Measurements from ENCODE around the gene BOD1. TPM values are rescaled to one million over a fixed set of nuclear protein-coding genes. Genes with fewer than 3 reads are reported as not detected.

Gene BOD1
- total RNA-seq, 1 donor from 2014 or later: 106 TPM

DNA sequence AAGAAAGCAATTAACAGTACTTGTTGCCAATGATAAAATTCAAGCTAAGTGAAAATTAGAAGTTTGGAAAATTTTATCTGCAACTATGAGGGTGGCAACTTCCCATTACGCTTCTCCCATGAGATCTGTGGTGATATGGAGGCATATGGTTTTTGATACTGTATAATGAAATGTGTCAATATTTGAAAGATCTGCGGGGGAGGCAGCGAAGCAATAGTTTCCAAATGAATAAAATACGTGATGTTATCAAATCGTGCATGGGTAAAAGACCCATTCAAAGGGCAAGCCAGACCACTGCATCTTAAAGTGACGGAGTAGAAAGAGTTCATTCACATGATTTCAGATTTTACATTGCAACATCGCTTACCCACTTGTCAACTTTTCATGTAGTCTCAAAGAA, 20.9 kb upstream of the BOD1 start:
- TF ChIP-seq CTCF (IDR thresholded peaks at IDR 0.05; ENCODE audit: insufficient read depth, low read length, severe bottlenecking): no peak
- H3K4me3 ChIP-seq (ENCODE audit: low read depth, low read length): no peak overlapping the region
- H3K27me3 ChIP-seq (ENCODE audit: control insufficient read depth, insufficient read depth, low read length): no peaks in the 10 kb centered on the region
- H3K36me3 ChIP-seq (ENCODE audit: control insufficient read depth, insufficient read depth, low read length): no peaks in the 10 kb centered on the region
- DNase-seq (ENCODE audit: low read depth) (no peak), FAIRE-seq (no peak)

GRCh38 chr5:173634465-173634983, 18.1 kb upstream of the BOD1 start:
- TF ChIP-seq CTCF (IDR thresholded peaks at IDR 0.05; ENCODE audit: insufficient read depth, low read length, severe bottlenecking): no peak
- Histone ChIP-seq H3K36me3 (ENCODE audit: control insufficient read depth, insufficient read depth, low read length) (no peaks in the 10 kb centered on the region), H3K27me3 (ENCODE audit: control insufficient read depth, insufficient read depth, low read length) (no peaks in the 10 kb centered on the region), H3K4me3 (ENCODE audit: low read depth, low read length) (no peak overlapping the region)
- DNase-seq (ENCODE audit: low read depth) (peak; percentile 43), FAIRE-seq (no peak)

GRCh38 chr5:173633304-173633703, 16.9 kb upstream of the BOD1 start:
- Histone ChIP-seq H3K27me3 (ENCODE audit: control insufficient read depth, insufficient read depth, low read length) (no peaks in the 10 kb centered on the region), H3K4me3 (ENCODE audit: low read depth, low read length) (no peak overlapping the region), H3K36me3 (ENCODE audit: control insufficient read depth, insufficient read depth, low read length) (no peaks in the 10 kb centered on the region)
- TF ChIP-seq CTCF (IDR thresholded peaks at IDR 0.05; ENCODE audit: insufficient read depth, low read length, severe bottlenecking): no peak
- FAIRE-seq (peak; percentile 47), DNase-seq (ENCODE audit: low read depth) (peak; percentile 73)

DNA sequence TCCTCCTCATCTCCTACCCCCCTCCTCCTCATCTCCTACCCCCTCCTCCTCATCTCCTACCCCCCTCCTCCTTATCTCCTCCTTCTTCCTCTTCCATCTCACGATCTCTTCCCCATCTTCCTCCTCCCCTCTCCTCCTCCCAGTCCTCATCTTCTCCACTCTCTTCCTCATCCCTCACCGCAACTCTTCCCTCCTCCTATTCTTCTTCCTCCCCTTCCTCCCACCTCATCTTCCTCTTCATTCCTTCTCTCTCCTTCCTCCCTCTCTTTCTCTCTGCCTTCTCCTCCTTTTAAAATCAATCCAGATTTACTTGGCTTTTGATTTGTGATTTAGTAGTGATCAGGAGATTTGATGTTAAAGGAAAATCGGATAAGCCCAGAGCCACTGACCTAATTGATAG, 15.0 kb upstream of the BOD1 start:
- Histone ChIP-seq H3K4me3 (ENCODE audit: low read depth, low read length) (no peak overlapping the region), H3K27me3 (ENCODE audit: control insufficient read depth, insufficient read depth, low read length) (no peaks in the 10 kb centered on the region), H3K36me3 (ENCODE audit: control insufficient read depth, insufficient read depth, low read length) (no peaks in the 10 kb centered on the region)
- FAIRE-seq (no peak), DNase-seq (ENCODE audit: low read depth) (no peak)
- no peak for TF ChIP-seq CTCF (IDR thresholded peaks at IDR 0.05; ENCODE audit: insufficient read depth, low read length, severe bottlenecking)

DNA sequence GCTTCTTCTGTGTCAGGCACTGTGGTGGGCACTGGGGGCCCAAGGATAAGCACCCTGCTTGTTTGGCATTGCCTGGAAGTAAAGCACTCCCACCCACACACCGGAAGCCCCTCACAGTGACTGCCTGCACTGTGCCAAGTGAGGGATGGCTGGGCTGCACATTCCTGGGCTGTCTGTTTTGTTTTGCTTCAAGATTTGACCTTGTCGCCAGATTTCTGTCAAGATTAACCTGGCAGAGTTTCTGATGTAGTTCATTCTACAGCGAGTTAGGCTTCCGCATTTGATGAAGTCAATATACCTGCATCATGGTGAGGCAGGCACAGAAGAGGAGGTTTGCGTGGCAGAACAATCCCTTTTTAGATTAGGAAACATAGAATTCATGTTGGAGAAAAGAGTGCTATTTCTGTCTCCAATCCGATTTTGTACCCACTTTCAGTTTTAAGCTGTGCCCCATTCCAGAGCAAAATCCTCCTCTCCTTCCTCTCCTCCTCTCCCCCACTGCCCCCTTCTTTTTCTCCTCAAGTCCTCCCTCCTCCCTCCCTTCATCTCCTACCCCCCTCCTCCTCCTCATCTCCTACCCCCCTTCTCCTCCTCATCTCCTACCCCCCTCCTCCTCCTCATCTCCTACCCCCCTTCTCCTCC, 14.4 kb upstream of the BOD1 start:
- no peak for TF ChIP-seq CTCF (IDR thresholded peaks at IDR 0.05; ENCODE audit: insufficient read depth, low read length, severe bottlenecking)
- H3K27me3 ChIP-seq (ENCODE audit: control insufficient read depth, insufficient read depth, low read length): no peaks in the 10 kb centered on the region
- no peak overlapping the region for H3K4me3 ChIP-seq (ENCODE audit: low read depth, low read length)
- no peak for DNase-seq (ENCODE audit: low read depth)
- H3K36me3 ChIP-seq (ENCODE audit: control insufficient read depth, insufficient read depth, low read length): no peaks in the 10 kb centered on the region
- no peak for FAIRE-seq

- Histone ChIP-seq H3K36me3 (ENCODE audit: control insufficient read depth, insufficient read depth, low read length) (no peaks in the 10 kb centered on the region), H3K4me3 (ENCODE audit: low read depth, low read length) (no peak overlapping the region), H3K27me3 (ENCODE audit: control insufficient read depth, insufficient read depth, low read length) (no peaks in the 10 kb centered on the region)
- DNase-seq (ENCODE audit: low read depth): no peak
- peak; percentile 30 for TF ChIP-seq CTCF (IDR thresholded peaks at IDR 0.05; ENCODE audit: insufficient read depth, low read length, severe bottlenecking)
- FAIRE-seq: no peak
Measured at GRCh38 chr5:173629628-173630027, 13.2 kb upstream of the BOD1 start.

Measured in bronchial epithelial cell (primary cell).